HepG2 (cell line): ENCODE results near the gene TTC19. TPM values are rescaled to one million over a fixed set of nuclear protein-coding genes. Genes with fewer than 3 reads are reported as not detected.

Experiments
- CAMTA2 ChIP-seq: sonication (generic); formaldehyde crosslinking; IDR thresholded peaks from 2 replicates; pipeline ENCODE4 v1.4.0; 2020; ENCODE audit warnings: mild to moderate bottlenecking, missing genetic modification reagents, borderline replicate concordance
- FOXA1 ChIP-seq, 2 experiments: fragments of 450-650 bp in 1 of 2; sonication (generic) in 1 of 2; formaldehyde crosslinking in 1 of 2; IDR thresholded peaks; 2 replicates each; pipeline versions ENCODE4 v1.4.0 to v1.6.1; 2016 to 2020; ENCODE audit warnings: missing genetic modification reagents in 1 of 2
- HDAC1 ChIP-seq: sonication (generic); formaldehyde crosslinking; IDR thresholded peaks from 2 replicates; pipeline ENCODE4 v1.5.1; 2020; ENCODE audit warnings: mild to moderate bottlenecking, missing genetic modification reagents
- IRF2 ChIP-seq: IDR thresholded peaks from 2 replicates; pipeline ENCODE4 v1.6.1; 2018; ENCODE audit warnings: missing genetic modification reagents, missing compliant biosample characterization
- JUNB ChIP-seq: sonication (generic); formaldehyde crosslinking; IDR thresholded peaks from 2 replicates; pipeline ENCODE4 v1.8.0; 2022; ENCODE audit warnings: missing genetic modification reagents, mild to moderate bottlenecking, borderline replicate concordance
- KDM6A ChIP-seq: IDR thresholded peaks from 2 replicates; pipeline ENCODE4 v1.6.1; 2016; ENCODE audit warnings: low read depth
- NFIB ChIP-seq: sonication (generic); formaldehyde crosslinking; IDR thresholded peaks from 2 replicates; pipeline ENCODE4 v1.9.0; 2021; ENCODE audit warnings: missing genetic modification reagents, mild to moderate bottlenecking, borderline replicate concordance
- NFYC ChIP-seq: IDR thresholded peaks from 2 replicates; pipeline ENCODE4 v1.6.1; 2016; ENCODE audit warnings: missing genetic modification reagents, missing compliant biosample characterization
- PRPF4 ChIP-seq: fragments of 200-400 bp; formaldehyde crosslinking; IDR thresholded peaks from 2 replicates; pipeline ENCODE4 v1.6.1; 2016; ENCODE audit warnings: low read length, low read depth; ENCODE audit not compliant: poor library complexity, severe bottlenecking
- REPIN1 ChIP-seq: sonication (generic); formaldehyde crosslinking; IDR thresholded peaks from 2 replicates; pipeline ENCODE4 v1.8.0; 2022; ENCODE audit warnings: missing genetic modification reagents, low read depth, mild to moderate bottlenecking, borderline replicate concordance
- SATB2 ChIP-seq: sonication (generic); formaldehyde crosslinking; IDR thresholded peaks from 2 replicates; pipeline ENCODE4 v1.5.0; 2020; ENCODE audit warnings: missing genetic modification reagents
- SRSF9 ChIP-seq: fragments of 200-400 bp; formaldehyde crosslinking; IDR thresholded peaks from 2 replicates; pipeline ENCODE4 v1.6.1; 2018; ENCODE audit warnings: borderline replicate concordance, mild to moderate bottlenecking, low read depth, low read length; ENCODE audit not compliant: insufficient read depth, poor library complexity, severe bottlenecking
- TRIM24 ChIP-seq: sonication (generic); formaldehyde crosslinking; IDR thresholded peaks from 2 replicates; pipeline ENCODE4 v1.8.0; 2022; ENCODE audit warnings: mild to moderate bottlenecking, missing genetic modification reagents
- ZBTB1 ChIP-seq: sonication (generic); formaldehyde crosslinking; IDR thresholded peaks from 2 replicates; pipeline ENCODE4 v1.4.0; 2020; ENCODE audit warnings: missing genetic modification reagents, borderline replicate concordance
- ZBTB21 ChIP-seq: sonication (generic); formaldehyde crosslinking; IDR thresholded peaks from 2 replicates; pipeline ENCODE4 v1.4.0; 2020; ENCODE audit warnings: missing genetic modification reagents
- ZNF17 ChIP-seq: sonication (generic); formaldehyde crosslinking; IDR thresholded peaks from 2 replicates; pipeline ENCODE4 v1.5.0; 2020; ENCODE audit warnings: mild to moderate bottlenecking, missing genetic modification reagents
- ZNF281 ChIP-seq: sonication (generic); formaldehyde crosslinking; IDR thresholded peaks from 2 replicates; pipeline ENCODE4 v1.4.0; 2020; ENCODE audit warnings: missing genetic modification reagents, borderline replicate concordance
- ZNF460 ChIP-seq: sonication (generic); formaldehyde crosslinking; IDR thresholded peaks from 2 replicates; pipeline ENCODE4 v1.5.1; 2020; ENCODE audit warnings: missing genetic modification reagents, mild to moderate bottlenecking, borderline replicate concordance
- ZNF513 ChIP-seq: sonication (generic); formaldehyde crosslinking; conservative IDR thresholded peaks from 2 replicates; pipeline ENCODE4 v1.5.0; 2020; ENCODE audit warnings: missing genetic modification reagents
- ZNF564 ChIP-seq: sonication (generic); formaldehyde crosslinking; IDR thresholded peaks from 2 replicates; pipeline ENCODE4 v1.8.1; 2023; ENCODE audit warnings: mild to moderate bottlenecking, missing genetic modification reagents
- ZNF713 ChIP-seq: sonication (generic); formaldehyde crosslinking; IDR thresholded peaks from 2 replicates; pipeline ENCODE4 v1.4.0; 2020; ENCODE audit warnings: mild to moderate bottlenecking, missing genetic modification reagents
- ZNF883 ChIP-seq: sonication (generic); formaldehyde crosslinking; IDR thresholded peaks from 2 replicates; pipeline ENCODE4 v1.5.1; 2020; ENCODE audit warnings: mild to moderate bottlenecking, missing genetic modification reagents; ENCODE audit errors: not compliant biosample characterization
- polyA plus RNA-seq, 8 experiments: library from polyadenylated mRNA; depleted of rRNA in 3 of 8; stranded (reverse) in 7 of 8; unstranded in 1 of 8; fragments of >200 nt; fragmentation: Illumina TruSeq in 4 of 8; extraction: Trizol in 4 of 8; gene quantifications; 2 replicates each; pipeline versions ENCODE4 v1.2.1 to v1.2.3, GENCODE V29; 2011 to 2016; ENCODE audit warnings: low read depth in 4 of 8, missing spikeins in 1 of 8, mixed read lengths in 1 of 8; ENCODE audit not compliant: insufficient read depth in 1 of 8
- total RNA-seq, 5 experiments: library from RNA; depleted of rRNA; stranded (reverse); fragments of >200 nt; fragmentation: Illumina TruSeq; extraction: Trizol; gene quantifications; 2 replicates each; pipeline ENCODE4 v1.2.3, GENCODE V29; 2016; ENCODE audit warnings: low read depth in 1 of 5
- TF ChIP-seq, protein P1 (sequence below): sonication (generic); formaldehyde crosslinking; IDR thresholded peaks from 2 replicates; pipeline ENCODE4 v1.4.0; 2020; ENCODE audit warnings: missing genetic modification reagents
- TF ChIP-seq, protein P2 (sequence below): sonication (generic); formaldehyde crosslinking; IDR thresholded peaks from 2 replicates; pipeline ENCODE4 v1.8.0; 2022; ENCODE audit warnings: missing genetic modification reagents, mild to moderate bottlenecking, borderline replicate concordance

TTC19 gene
- total and polyA plus RNA-seq, 2 of the 13 experiments (the other 11 are each of a cell fraction or from before 2014, with no cell fraction given): 4.4 to 24.3 TPM

DNA sequence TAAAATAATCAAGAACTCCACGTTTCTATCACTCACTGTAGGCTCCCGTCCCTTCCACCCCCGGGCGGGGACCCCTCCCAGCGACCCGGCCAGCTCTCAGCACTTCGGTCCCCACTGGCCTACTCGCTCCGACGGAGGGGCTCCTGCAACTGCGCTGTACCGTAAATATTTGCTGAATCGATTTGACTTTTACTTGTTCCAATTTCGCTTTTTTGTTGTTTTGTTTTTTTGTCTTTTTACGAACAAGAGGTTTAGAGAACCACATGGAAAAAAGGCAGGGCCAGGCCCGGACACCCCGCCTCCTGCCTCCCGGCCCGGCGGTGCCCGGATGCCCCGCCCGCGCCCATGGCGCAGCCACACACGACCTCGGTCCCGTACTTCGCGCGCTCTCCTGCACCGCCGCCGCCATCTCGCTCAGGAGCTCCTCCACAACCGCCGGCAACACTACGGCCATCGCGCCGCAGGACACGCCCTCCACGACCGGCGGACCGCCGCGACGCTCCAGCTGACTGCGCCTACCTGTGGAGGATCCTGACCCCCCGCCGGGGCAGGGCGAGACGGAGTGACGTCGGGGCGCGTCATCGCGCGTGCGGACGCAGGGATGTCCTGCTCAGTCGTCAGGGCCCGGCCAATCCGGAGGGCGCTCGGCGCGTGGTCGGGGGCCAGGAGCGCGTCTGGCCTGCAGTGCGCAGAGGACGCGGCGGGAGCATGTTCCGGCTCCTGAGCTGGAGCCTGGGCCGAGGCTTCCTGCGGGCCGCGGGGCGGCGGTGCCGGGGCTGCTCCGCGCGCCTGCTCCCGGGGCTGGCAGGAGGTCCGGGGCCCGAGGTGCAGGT lies at the start of gene TTC19, which contains the start of gene ZSWIM7 (continued):
- TF ChIP-seq ZNF513 (CRISPR knock-in tag) (peak; percentile 42), KDM6A (peak; percentile 36; the same call in 1 of the 2 replicates), IRF2 (CRISPR knock-in tag) (peak; percentile 94), ZNF564 (CRISPR knock-in tag) (peak; percentile 86), HDAC1 (peak; percentile 99), JUNB (CRISPR knock-in tag) (peak; percentile 68; the same call in 1 of the 2 replicates), TRIM24 (no peak), ZBTB21 (CRISPR knock-in tag) (peak; percentile 98), FOXA1 (IDR thresholded peaks at IDR 0.05) (no peak), FOXA1 (CRISPR knock-in tag; IDR thresholded peaks at IDR 0.05) (peak; percentile 67), ZNF281 (CRISPR knock-in tag) (peak; percentile 79), NFYC (CRISPR knock-in tag) (peak; percentile 85), PRPF4 (no peak), ZNF713 (no peak), CAMTA2 (0 out of 2 replicates have a peak, but pooled peaks have one; percentile 50), ZNF883 (peak; percentile 93), SATB2 (CRISPR knock-in tag) (no peak), ZBTB1 (no peak), SRSF9 (no peak), ZNF17 (CRISPR knock-in tag) (no peak), NFIB (no peak), REPIN1 (CRISPR knock-in tag) (peak; percentile 95), ZNF460 (no peak; the same call in 1 of the 2 replicates)
- TF ChIP-seq, protein P1, sequence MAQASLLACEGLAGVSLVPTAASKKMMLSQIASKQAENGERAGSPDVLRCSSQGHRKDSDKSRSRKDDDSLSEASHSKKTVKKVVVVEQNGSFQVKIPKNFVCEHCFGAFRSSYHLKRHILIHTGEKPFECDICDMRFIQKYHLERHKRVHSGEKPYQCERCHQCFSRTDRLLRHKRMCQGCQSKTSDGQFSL (CRISPR knock-in tag): no peak; the same call in 1 of the 2 replicates
- TF ChIP-seq, protein P2, sequence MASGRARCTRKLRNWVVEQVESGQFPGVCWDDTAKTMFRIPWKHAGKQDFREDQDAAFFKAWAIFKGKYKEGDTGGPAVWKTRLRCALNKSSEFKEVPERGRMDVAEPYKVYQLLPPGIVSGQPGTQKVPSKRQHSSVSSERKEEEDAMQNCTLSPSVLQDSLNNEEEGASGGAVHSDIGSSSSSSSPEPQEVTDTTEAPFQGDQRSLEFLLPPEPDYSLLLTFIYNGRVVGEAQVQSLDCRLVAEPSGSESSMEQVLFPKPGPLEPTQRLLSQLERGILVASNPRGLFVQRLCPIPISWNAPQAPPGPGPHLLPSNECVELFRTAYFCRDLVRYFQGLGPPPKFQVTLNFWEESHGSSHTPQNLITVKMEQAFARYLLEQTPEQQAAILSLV (CRISPR knock-in tag): peak; percentile 94; the same call in 1 of the 2 replicates
